Activated T-helper 1 cell treated with Interleukin-2 at 50 U/mL for 16 hours (primary cell): Measurements from ENCODE around the gene TEAD3.

ENCODE experiments used
- DNase-seq: peaks from one replicate; pipeline ENCODE4 v3.0.0-alpha.2; 2020; ENCODE audit warnings: low read depth

Gene TEAD3

GRCh38 chr6:35474942-35475570 lies 21.8 kb downstream of the TEAD3 start:
- DNase-seq = no peak

- no peak for DNase-seq
These were observed 22.5 kb downstream of the TEAD3 start for GRCh38 chr6:35474131-35474941.

- DNase-seq = no peak
These were observed 23.1 kb downstream of the TEAD3 start for GRCh38 chr6:35473850-35474130.

- no peak for DNase-seq
These were observed 23.6 kb downstream of the TEAD3 start for GRCh38 chr6:35473075-35473849.

- DNase-seq = no peak
These were observed 25.0 kb downstream of the TEAD3 start for GRCh38 chr6:35471836-35472345.

- no peak for DNase-seq
These were observed 26.2 kb downstream of the TEAD3 start for GRCh38 chr6:35470663-35471120.

- no peak for DNase-seq
These were observed 26.9 kb downstream of the TEAD3 start for GRCh38 chr6:35469751-35470662.

- no peak for DNase-seq
These were observed 27.7 kb downstream of the TEAD3 start for GRCh38 chr6:35468980-35469750.

GRCh38 chr6:35468181-35468979 lies 28.5 kb downstream of the TEAD3 start, which contains the start of gene RPL10A:
TSS of gene RPL10A (plus strand) at chr6:35468401. CDS start at chr6:35468435, 34 bp downstream.
- DNase-seq = peak; percentile 94

- DNase-seq = no peak
These were observed 31.2 kb downstream of the TEAD3 start for GRCh38 chr6:35465646-35466045.

GRCh38 chr6:35463292-35463691 lies 33.6 kb downstream of the TEAD3 start:
- no peak for DNase-seq

GRCh38 chr6:35461270-35461669 lies 35.6 kb downstream of the TEAD3 start:
- no peak for DNase-seq

GRCh38 chr6:35457907-35458306 lies 39.0 kb downstream of the TEAD3 start:
- DNase-seq = no peak

- DNase-seq = no peak
These were observed 42.3 kb downstream of the TEAD3 start for GRCh38 chr6:35454391-35455110.

GRCh38 chr6:35453236-35453635 lies 43.6 kb downstream of the TEAD3 start:
- no peak for DNase-seq

GRCh38 chr6:35452183-35453090 lies 44.4 kb downstream of the TEAD3 start, which contains the start of gene FANCE:
TSS of gene FANCE (plus strand) at chr6:35452338. CDS start at chr6:35452546, 208 bp downstream.
- peak; percentile 81 for DNase-seq

GRCh38 chr6:35451354-35452182 lies 45.3 kb downstream of the TEAD3 start:
- DNase-seq = no peak
